HG03378 (cell line): ENCODE measurements around the gene SNU13.
"Not testable (repeated sequence)": the region's sequence is repeated elsewhere in the genome, so short reads cannot be mapped to it uniquely, and the experiment has no call there.

Source experiments
- ATAC-seq: cut with Tn5 transposase; IDR thresholded peaks from one replicate; pipeline ENCODE4 v1.9.1; 2021; ENCODE audit warnings: mild to moderate bottlenecking, moderate library complexity; ENCODE audit not compliant: unreplicated experiment

Gene SNU13

DNA sequence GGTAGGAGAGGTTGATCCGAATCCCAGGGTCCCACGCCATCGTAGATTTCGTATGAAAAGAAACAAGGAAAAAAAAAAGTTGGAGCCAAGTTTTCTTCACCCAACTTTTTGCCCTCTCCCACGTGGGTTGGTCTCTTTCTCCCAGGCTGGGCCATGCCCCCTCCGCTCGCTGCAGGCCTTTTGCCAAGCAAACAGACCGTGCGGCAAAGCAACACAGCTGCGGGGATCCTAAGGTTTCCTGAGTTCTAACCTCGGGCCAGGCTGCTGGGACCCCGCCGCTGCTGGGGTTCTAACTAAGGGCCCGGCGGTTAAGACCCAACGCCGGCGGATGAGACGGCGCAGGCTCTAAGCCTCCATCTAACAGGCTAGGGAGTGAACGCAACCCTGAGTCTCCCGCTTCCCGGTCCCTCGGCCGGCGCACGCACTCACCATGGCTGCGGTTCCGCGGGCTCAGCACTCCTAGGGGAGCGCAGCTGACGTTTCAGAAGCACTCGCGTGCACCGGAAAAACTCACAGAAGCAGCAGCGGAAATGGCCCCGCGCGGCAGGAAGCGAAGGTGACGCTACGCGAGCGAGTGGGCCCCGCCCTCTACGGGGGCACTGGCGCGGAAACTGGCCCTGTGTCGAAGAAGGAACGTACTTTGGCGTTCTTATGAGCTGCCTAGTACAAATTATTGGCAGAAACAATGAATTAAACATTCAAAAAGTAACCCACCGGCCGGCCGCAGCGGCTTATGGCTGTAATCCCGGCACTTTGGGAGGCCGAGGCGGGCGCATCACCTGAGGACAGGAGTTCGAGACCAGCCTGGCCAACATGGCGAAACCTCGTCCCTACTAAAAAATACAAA lies at the start of gene SNU13:
Gene SNU13, minus strand, starts transcription at position 503 of the 847 bp plus-strand sequence. Its CDS starts 71 bp downstream, at position 432.
- peak; percentile 71 for ATAC-seq

DNA sequence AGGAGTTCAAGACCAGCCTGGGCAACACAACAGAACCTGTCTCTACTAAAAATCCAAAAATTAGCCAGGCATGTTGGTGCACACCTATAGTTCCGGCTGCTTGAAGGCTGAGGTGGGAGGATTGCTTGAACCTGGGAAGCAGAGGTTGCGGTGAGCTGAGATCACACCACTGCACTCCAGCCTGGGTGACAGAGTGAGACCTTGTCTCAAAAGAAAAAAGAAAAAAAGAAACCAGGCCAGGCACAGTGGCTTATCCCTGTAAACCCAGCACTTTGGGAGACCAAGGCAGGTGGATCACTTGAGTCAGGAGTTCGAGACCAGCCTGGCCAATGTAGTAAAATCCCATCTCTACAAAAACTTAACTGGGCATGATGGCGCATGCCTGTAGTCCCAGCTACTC lies 44.6 kb upstream of the SNU13 start:
- ATAC-seq: not testable (repeated sequence)

DNA sequence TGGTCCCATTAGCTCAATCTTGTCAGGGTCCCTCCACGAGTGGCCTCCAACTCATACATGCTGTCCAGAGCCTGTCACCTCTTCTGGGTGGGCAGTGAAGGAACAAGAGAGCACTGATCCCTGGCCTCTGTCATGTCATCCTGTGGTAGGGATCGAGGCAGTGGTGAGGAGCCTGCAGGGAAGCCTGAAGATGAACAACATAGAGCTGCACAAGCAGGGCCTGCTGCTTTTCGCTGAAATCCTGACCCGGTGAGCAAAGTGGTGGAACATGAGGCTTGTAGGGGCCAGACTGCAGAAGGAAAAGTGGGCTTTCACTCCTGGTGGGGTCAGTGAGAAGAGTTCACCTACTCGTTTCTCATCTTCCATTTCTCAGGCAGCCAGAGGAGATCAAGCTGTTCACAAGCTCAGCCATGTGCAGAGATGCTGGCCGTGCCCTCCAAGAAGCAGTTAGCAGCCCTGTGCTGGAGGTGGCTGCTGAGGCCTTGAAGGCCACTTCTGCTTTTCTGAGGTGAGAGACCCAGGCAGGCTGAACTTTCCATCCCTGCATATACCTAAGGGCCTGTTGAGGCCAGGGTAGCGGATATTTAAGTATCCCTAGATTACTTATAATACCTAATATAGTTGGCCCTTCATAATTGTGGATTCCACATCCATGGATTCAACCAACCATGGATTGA lies 43.6 kb upstream of the SNU13 start:
- no peak for ATAC-seq

DNA sequence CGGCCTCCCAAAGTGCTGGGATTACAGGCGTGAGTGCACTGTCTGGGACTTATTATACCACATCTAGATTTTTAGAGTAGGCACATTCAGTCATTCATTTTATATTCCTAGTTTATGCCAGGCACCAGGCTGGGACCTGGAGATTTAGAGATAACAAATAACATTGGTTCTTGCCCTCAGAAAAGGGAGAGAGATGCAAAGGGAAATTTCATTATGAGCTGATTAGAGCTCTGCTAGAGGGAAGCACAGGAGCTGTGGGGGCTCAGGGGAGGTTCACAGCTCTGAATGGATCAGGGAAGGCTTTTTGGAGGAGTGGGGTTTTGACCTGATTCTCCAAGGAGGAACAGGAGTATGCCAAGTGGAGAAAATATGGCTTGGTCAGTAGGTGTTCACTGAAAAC lies 42.9 kb upstream of the SNU13 start:
- no peak for ATAC-seq

DNA sequence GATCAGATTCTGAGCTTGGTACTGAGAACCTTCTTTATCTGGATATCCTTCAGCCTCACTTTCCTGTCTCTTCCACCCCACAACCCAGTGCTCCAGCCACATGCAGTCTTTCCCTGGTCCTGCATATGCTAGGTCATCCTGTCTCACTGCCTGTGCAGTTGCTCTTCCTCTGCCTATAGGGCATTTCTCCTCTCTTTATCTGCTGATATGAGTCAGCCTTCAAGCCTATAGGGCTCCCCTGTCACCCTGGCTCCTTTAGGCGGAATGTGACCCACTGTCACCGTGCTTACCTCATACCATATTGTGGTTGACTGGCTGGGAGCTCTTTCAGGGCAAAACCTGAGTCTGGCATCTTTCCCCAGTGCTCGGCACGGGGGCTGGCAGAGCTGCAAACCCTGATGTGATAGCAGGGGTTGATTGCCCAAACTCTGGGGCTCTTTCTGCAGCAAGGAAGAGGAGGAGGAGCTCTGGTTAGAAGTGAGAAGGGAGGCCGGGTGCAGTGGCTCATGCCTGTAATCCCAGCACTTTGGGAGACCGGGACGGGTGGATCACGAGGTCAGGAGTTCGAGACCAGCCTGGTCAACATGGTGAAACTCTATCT lies 36.9 kb upstream of the SNU13 start:
- no peak for ATAC-seq

DNA sequence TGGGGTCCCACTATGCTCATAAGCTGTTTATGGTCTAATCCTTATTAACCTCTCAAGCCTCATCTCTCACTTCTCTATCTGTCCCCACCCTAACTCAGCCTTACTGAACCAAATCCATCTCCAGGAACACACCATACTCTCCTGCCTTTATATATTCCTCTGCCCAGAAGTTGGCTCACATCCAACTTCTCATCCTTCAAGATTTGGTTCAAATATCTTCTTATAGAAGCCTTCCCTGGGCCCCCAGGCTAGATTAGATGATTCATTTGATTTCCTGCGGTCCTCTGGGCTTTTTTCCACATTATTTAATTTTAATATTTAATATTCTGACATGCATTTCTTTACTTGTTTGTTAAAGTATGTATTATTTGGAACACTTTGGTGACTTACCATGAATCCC lies 33.8 kb upstream of the SNU13 start:
- ATAC-seq: no peak

DNA sequence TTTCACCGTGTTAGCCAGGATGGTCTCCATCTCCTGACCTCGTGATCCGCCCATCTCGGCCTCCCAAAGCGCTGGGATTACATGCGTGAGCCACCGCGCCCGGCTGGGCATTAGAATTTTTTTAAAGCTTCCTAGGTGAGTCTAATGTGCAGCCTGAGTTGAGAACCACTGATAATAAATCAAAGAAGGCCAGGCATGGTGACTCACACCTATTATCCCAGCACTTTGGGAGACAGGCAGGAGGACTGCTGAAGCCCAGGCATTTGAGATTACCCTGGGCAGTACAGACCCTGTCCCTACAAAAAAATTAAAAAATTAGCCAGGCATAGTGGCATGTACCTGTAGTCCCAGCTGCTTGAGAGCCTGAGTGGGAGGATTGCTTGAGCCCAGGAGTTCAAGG lies 24.3 kb upstream of the SNU13 start:
- ATAC-seq: no peak

DNA sequence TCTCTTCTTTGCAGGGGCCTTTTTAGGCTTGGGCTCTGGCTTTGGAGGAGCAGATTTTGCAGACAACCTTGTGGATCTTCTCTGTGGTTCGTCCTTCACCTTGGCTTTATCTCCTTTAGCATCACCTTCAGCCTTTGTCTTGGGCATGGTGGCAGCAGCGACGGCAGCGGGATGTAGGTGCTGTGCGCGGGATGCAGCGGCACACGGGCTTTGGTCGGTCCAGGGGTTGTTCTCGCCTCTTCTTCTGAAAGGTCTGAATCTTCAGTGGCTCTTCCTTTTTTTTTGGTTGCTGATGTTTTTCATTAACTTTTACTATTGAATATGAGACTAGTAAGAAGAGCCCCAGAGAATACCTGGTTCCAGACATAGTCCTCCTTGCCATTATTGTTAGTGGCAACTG lies 20.7 kb upstream of the SNU13 start:
- no peak for ATAC-seq

DNA sequence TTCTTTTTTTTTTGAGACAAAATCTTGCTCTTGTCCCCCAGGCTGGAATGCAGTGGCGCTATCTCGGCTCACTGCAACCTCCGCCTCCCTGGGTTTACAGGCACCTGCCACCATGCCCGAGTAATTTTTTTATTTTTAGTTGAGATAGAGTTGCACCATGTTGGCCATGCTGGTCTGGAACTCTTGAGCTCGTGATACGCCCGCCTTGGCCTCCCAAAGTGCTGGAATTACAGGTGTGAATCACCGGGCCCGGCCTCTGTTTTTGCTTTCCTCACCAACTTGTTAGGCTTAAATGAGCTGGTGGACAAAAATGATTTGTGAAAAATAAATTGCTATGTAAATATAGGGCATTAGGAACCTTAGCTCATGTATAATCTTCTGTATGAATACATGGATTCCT lies 14.1 kb upstream of the SNU13 start:
- no peak for ATAC-seq

DNA sequence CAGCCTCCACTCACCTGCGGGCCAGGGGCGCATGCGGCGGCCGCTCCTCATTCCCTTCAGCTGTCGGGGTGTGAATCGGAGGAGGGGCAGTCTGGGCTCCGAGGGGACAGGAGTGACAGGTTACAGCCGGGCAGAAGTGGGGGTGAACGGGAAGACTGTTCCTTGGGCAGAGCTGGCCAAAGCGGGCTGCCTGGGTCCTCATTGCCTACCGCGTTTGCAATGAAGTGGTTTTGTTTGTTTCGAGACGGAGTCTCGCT lies 11.4 kb upstream of the SNU13 start:
- no peak for ATAC-seq

DNA sequence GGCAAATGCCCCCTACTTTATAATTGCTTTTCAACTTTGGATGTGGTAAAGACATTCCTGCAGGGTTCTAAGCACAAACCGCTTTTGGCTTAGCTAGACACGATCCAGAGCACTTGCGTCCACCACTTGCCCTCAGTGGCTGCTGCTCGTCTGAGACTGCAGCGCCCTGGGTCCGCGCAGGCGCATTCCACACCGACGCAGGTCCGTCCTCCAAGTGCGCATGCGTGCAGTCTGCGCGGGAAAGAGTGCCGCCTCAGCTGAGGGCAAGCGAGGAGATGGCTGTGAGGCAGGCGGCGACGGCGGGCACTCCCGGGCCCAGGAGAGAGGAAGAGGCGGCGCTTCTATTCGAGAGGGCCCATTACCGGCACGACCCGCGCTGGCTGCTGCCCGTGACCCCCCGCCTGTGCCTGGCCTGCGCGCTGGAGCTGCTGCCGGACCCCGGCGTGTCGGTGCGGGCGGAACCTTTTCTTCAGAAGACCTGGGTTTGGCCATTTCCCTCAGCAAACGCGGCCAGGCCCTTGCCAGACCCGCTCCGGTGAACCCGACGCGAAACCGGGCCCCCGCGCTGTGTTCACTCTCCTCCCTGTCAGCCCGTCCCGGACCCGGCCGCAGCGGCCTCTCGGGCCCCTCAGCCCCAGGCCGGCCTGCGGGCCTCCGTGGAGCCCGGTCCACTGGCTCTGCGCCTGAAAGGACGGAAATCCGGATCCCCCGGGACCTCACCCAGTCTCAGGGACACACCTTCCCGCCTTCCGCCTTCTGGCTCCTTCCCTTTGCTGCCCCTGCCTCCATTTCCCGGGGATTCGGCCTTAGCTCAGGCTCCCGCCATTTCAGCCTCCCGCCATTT lies 10.8 kb upstream of the SNU13 start, which contains the start of gene MEI1:
Gene MEI1, plus strand, starts transcription at position 240 of the 844 bp plus-strand sequence. Its CDS starts 36 bp downstream, at position 276.
- no peak for ATAC-seq

DNA sequence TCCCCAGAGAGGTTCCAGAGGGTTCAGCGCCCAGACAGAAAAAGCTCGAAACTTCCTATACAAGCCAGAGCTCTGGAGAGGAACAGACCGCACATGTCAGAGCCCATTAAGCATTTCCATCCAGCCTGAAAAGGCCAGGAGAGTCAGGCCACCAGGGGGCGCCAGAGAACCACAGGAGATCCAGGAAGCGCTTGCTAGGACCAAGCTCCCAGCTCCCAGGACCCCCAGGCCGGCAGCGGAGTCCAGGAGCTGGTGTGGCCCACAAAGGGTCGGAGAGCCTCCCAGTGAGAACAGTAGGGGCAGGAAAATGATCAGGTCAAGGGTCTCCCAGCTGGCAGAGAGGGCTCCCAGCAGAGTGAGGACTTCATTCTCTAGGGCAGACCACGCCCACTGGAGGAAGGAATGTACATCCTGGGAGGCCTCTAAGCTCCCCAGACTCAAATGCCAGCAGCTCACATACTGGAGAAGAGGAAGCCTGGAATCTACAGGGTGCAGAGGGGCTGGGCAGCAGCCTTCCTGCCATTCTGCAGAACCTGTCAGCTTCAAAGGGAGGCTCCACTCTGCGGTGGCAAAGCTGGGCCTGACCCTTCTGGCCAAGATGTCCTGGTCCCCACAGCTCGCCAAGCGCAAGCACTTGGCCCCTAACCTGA lies 8.6 kb upstream of the SNU13 start:
- no peak for ATAC-seq

DNA sequence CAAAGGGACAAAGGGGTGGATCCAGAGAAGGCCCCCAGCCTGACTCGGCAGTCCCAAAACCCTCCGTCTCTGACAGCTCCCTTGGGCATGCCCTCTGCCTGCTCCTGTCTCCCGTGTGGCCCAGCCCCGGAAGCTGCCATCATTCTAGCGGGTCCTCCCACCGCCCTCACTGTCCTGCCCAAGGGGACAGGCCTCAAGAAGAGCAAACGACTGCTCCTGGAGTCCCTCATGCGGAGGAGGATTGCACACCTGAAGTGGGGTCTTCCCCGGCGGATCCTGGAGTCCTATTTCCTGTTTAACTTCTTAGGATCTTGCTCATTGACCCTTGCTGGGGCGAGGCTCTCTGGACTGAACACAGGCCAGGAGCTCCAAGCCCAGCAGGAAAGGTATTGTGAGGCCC lies 8.0 kb upstream of the SNU13 start:
- no peak for ATAC-seq

DNA sequence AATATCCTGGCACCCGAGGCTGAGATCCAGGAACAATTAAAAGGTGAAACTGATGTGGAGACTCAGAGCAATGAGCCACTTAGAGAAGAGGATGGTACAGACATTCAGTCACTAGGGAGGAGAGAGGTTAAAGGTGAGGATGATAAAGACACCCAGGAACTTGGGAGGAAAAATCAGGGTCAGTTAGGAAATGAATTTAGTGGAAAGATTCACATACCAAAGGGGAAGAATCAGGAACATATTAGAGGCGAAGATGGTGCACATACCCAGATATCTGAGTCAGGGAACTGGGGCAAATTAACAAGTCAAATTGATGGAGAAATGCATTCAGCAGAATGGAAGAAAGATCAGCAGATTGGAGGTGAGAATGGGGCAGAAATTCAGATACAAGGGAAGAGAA lies 6.5 kb upstream of the SNU13 start:
- ATAC-seq: no peak

DNA sequence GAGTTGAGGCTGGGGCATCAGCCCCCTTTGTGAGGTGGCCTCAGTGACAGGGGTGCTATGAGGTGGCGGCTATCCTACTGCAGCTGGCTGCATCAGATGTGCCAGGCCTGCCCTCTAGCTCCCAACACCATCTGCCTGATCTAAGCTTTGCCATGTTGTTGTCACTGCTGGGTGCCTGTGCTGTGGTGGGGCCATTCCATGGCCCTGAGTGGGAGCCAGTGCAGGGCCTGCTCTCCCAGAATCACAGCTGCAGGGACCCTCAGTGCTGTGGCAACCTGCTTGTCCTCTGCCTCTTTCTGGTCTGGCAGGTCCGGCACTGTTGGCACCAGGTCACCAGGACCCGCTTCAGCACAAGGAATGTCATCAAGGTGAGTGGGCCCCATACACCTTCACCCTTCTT lies 1.8 kb upstream of the SNU13 start:
- ATAC-seq: no peak

DNA sequence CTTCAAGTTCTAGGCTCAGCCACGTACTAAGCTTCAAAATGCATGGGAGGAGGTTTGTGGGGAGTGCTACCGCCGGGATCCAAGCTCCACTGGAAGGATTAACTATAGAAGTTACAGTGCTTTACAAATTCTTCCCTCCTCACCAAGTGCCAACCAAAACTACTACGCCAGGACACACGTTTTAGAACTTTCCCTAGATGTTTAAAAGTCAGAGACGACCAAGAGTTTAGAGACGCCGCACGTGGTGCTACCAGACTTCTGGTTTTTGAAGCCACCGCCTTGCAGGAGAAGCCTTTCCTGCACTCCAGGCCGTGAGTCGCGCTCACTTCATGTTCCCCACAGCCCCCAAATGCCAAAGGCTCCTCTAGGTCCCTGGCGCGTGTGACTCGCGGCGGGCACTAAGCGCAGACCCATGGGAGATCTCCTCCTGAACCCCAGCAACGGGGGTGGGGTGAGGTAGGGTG lies 734 bp downstream of the SNU13 start:
- ATAC-seq: no peak

DNA sequence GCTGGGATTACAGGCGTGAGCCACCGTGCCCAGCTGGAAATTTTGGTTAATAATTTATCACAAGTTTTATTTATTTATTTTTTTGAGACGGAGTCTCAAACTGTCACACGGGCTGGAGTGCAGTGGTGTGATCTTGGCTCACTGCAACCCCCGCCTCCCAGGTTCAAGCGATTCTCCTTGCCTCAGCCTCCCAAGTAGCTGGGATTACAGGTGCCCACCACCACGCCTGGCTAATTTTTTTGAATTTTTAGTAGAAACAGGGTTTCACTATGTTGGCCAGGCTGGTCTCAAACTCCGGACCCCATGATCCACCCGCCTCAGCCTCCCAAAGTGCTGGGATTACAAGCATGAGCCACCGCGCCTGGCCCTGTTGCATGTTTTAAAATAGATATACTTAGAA lies 1.8 kb downstream of the SNU13 start:
- not testable (repeated sequence) for ATAC-seq

DNA sequence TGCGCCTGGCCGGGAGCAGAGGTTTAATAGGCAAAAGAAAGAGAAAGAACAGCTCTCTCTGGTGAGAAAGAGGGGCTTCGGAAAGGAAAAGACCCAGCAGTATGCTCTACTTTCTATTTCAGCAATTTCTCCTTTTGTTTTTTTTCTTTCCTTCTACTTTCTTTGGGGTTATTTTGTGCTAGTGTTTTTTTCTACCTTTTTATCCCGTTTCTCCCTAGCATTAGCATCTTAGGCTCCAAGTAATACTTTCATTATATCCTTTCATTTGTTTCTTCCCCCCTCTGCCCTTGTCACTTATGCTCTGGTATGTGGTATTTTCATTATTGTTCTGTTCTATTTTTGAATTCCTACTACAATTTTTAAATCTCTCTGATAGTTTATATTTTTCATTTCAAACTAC lies 4.5 kb downstream of the SNU13 start:
- no peak for ATAC-seq

DNA sequence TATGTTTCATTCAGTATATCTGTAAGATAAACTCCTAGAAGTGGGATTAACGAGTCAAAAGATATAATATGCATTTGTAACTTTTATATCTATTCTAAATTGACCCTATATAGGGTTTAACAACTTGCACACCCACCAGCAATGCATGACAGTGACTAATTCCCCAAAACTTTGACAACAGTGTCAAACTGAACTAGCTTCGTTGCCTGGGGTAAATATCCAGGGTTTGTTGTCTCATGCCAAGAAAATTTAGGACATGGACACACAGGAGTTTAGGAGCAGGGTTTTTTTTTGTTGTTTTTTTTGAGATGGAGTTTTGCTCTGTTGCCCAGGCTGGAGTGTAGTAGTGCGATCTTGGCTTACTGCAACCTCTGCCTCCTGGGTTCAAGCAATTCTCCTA lies 5.1 kb downstream of the SNU13 start:
- ATAC-seq: no peak

DNA sequence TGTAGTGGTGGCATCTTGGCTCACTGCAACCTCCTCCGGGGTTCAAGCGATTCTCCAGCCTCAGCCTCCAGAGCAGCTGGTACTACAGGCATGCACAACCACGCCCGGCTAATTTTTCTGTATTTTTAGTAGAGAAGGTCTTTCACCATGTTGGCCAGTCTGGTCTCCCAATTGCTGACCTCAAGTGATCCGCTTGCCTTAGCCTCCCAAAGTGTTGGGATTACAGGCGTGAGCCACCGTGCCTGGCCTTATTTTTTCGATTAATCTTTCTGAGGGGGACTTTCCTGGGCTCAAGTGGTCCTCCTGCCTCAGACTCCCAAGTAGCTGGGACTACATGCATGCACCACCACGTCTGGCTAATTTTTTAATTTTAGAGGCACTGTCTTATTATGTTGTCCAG lies 5.6 kb downstream of the SNU13 start:
- ATAC-seq: no peak
